Measurements from ENCODE around the gene ATXN2L. TPM values are rescaled to one million over a fixed set of nuclear protein-coding genes. Genes with fewer than 3 reads are reported as not detected.

The ATXN2L gene
- total and polyA plus RNA-seq, 10 of the 15 experiments (the other 5 are each of a cell fraction or from before 2014, with no cell fraction given) = 3.5 to 210 (median 61.1) TPM

DNA sequence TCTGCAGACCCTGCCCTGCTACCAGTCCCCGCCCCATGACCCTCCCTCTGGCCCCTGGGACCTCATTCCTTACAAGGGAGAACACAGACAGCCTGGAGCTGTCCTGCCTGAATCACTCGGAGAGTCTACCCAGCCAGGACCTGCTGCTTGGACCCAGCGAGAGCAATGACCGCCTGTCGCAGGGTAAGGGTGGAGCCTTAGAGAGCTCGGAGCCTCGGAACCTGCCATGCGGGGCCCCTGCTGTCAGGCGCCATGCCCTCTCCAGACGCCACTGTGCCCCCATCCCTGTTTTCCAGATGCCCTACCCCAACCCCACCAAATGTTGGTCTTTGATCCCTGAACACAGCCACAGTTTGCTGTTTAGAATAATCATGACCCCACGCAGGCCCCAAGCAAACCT lies 46.4 kb downstream of the ATXN2L start:
- RAD21 ChIA-PET (ENCODE audit: unreplicated experiment) = no interaction called here
- Histone ChIP-seq H3K4me2 (ENCODE audit: control insufficient read depth, insufficient read depth) (no peak overlapping the region), H2AFZ (ENCODE audit: control insufficient read depth, low read depth, low read length) (no peak overlapping the region), H3K27me3 (replicated peaks in 1 of 2; ENCODE audit: control insufficient read depth in 2 of 2, insufficient read depth in 2 of 2, low read length in 1 of 2) (no peaks in the 10 kb centered on the region), H3K9ac (ENCODE audit: control insufficient read depth, insufficient read depth, low read length) (no peak overlapping the region), H3K9me3 (replicated peaks; ENCODE audit: control insufficient read depth, insufficient read depth, low read length) (no peaks in the 10 kb centered on the region), H3K27ac (ENCODE audit: control insufficient read depth, insufficient read depth) (no peak overlapping the region), H3K79me2 (ENCODE audit: control insufficient read depth, insufficient read depth, low read length) (peaks cover 9% of the 10 kb centered on the region), H4K20me1 (ENCODE audit: control insufficient read depth, insufficient read depth) (no peaks in the 10 kb centered on the region), H3K36me3 (ENCODE audit: control insufficient read depth in 2 of 2, insufficient read depth in 2 of 2, low read length in 1 of 2) (peaks cover 18% of the 10 kb centered on the region in 2 experiments), H3K4me3 (no peak overlapping the region), H3K4me1 (ENCODE audit: control insufficient read depth, insufficient read depth, low read length) (peaks cover 6% of the 10 kb centered on the region)
- POLR2A ChIA-PET = no interaction called here
- ATAC-seq = no peak
- FAIRE-seq = no peak
- in situ Hi-C loops (cut with MboI) (no loop called here), intact Hi-C loops (cut with micrococcal nuclease; ENCODE audit: unreplicated experiment) (no loop called here)
- no TSS peak for BruUV-seq (replicated peaks)
- SMC1A ChIA-PET (ENCODE audit: uncharacterized antibody, unreplicated experiment) = interaction anchor here (1.4 to 2.4 kb wide), 2 partner anchors 64 to 77 kb away, joined by 4 to 15 read pairs; no protein-coding TSS in a partner anchor
- CTCF ChIA-PET = interaction anchor here (1.6 to 8.1 kb wide), 2 partner anchors 23 to 76 kb away, joined by 3 to 124 read pairs; partner anchors contain the start of gene TUFM
- WGBS (ENCODE audit: insufficient coverage, insufficient replicate concordance, low lambda C conversion rate, missing lambda C conversion rate) = 92% methylated on average over 11 of the region's 11 CpGs
- no peak for DNase-seq (ENCODE audit: low read depth, low spot score)
- TF ChIP-seq, protein P1, sequence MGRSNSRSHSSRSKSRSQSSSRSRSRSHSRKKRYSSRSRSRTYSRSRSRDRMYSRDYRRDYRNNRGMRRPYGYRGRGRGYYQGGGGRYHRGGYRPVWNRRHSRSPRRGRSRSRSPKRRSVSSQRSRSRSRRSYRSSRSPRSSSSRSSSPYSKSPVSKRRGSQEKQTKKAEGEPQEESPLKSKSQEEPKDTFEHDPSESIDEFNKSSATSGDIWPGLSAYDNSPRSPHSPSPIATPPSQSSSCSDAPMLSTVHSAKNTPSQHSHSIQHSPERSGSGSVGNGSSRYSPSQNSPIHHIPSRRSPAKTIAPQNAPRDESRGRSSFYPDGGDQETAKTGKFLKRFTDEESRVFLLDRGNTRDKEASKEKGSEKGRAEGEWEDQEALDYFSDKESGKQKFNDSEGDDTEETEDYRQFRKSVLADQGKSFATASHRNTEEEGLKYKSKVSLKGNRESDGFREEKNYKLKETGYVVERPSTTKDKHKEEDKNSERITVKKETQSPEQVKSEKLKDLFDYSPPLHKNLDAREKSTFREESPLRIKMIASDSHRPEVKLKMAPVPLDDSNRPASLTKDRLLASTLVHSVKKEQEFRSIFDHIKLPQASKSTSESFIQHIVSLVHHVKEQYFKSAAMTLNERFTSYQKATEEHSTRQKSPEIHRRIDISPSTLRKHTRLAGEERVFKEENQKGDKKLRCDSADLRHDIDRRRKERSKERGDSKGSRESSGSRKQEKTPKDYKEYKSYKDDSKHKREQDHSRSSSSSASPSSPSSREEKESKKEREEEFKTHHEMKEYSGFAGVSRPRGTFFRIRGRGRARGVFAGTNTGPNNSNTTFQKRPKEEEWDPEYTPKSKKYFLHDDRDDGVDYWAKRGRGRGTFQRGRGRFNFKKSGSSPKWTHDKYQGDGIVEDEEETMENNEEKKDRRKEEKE (IDR thresholded peaks at IDR 0.05) = no peak
- TF ChIP-seq MYB (IDR thresholded peaks at IDR 0.05; ENCODE audit: borderline replicate concordance, low read depth, low read length) = no peak
- TF ChIP-seq, protein P2, sequence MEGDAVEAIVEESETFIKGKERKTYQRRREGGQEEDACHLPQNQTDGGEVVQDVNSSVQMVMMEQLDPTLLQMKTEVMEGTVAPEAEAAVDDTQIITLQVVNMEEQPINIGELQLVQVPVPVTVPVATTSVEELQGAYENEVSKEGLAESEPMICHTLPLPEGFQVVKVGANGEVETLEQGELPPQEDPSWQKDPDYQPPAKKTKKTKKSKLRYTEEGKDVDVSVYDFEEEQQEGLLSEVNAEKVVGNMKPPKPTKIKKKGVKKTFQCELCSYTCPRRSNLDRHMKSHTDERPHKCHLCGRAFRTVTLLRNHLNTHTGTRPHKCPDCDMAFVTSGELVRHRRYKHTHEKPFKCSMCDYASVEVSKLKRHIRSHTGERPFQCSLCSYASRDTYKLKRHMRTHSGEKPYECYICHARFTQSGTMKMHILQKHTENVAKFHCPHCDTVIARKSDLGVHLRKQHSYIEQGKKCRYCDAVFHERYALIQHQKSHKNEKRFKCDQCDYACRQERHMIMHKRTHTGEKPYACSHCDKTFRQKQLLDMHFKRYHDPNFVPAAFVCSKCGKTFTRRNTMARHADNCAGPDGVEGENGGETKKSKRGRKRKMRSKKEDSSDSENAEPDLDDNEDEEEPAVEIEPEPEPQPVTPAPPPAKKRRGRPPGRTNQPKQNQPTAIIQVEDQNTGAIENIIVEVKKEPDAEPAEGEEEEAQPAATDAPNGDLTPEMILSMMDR (IDR thresholded peaks at IDR 0.05 in 2 of 3, conservative IDR thresholded peaks at IDR 0.05 in 1 of 3; ENCODE audit: control insufficient read depth in 2 of 3, extremely low read depth in 1 of 3, insufficient read depth in 1 of 3, low read depth in 3 of 3, low read length in 3 of 3) = no peak
- TF ChIP-seq CREB1 (IDR thresholded peaks at IDR 0.05; ENCODE audit: low read depth) = no peak
- TF ChIP-seq, protein P3, sequence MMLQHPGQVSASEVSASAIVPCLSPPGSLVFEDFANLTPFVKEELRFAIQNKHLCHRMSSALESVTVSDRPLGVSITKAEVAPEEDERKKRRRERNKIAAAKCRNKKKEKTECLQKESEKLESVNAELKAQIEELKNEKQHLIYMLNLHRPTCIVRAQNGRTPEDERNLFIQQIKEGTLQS (IDR thresholded peaks at IDR 0.05; ENCODE audit: borderline replicate concordance, extremely low read depth, low read depth, low read length) = no peak
- TF ChIP-seq SIN3A (IDR thresholded peaks at IDR 0.05; ENCODE audit: low read depth, low read length) = no peak
- no peak for TF ChIP-seq POLR2AphosphoS2 (IDR thresholded peaks at IDR 0.05; ENCODE audit: low read depth, low read length)
- TF ChIP-seq IKZF2 (IDR thresholded peaks at IDR 0.05) = no peak
- TF ChIP-seq, protein P4, sequence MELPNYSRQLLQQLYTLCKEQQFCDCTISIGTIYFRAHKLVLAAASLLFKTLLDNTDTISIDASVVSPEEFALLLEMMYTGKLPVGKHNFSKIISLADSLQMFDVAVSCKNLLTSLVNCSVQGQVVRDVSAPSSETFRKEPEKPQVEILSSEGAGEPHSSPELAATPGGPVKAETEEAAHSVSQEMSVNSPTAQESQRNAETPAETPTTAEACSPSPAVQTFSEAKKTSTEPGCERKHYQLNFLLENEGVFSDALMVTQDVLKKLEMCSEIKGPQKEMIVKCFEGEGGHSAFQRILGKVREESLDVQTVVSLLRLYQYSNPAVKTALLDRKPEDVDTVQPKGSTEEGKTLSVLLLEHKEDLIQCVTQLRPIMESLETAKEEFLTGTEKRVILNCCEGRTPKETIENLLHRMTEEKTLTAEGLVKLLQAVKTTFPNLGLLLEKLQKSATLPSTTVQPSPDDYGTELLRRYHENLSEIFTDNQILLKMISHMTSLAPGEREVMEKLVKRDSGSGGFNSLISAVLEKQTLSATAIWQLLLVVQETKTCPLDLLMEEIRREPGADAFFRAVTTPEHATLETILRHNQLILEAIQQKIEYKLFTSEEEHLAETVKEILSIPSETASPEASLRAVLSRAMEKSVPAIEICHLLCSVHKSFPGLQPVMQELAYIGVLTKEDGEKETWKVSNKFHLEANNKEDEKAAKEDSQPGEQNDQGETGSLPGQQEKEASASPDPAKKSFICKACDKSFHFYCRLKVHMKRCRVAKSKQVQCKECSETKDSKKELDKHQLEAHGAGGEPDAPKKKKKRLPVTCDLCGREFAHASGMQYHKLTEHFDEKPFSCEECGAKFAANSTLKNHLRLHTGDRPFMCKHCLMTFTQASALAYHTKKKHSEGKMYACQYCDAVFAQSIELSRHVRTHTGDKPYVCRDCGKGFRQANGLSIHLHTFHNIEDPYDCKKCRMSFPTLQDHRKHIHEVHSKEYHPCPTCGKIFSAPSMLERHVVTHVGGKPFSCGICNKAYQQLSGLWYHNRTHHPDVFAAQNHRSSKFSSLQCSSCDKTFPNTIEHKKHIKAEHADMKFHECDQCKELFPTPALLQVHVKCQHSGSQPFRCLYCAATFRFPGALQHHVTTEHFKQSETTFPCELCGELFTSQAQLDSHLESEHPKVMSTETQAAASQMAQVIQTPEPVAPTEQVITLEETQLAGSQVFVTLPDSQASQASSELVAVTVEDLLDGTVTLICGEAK (IDR thresholded peaks at IDR 0.05; ENCODE audit: borderline replicate concordance) = no peak
- no peak for TF ChIP-seq SUPT20H (IDR thresholded peaks at IDR 0.05; ENCODE audit: borderline replicate concordance, control insufficient read depth, low read depth, low read length)
- no peak for TF ChIP-seq NFXL1 (IDR thresholded peaks at IDR 0.05; ENCODE audit: borderline replicate concordance)
- TF ChIP-seq CHD1 (IDR thresholded peaks at IDR 0.05; ENCODE audit: low read depth, low read length) = no peak

Measured in GM12878 (cell line).